ENCODE results near the gene NID2.
A peak's percentile ranks its signal among the peaks of the same experiment; 100 is the strongest.

Gene NID2

GRCh38 chr14:52108823-52109222 is 40.0 kb upstream of the NID2 start:
- H3K4me3 ChIP-seq (ENCODE audit: low read length): no peak overlapping the region
- no peak for DNase-seq (ENCODE audit: low read depth)
- no peak for TF ChIP-seq CTCF (conservative IDR thresholded peaks at IDR 0.05; ENCODE audit: low read length)

DNA sequence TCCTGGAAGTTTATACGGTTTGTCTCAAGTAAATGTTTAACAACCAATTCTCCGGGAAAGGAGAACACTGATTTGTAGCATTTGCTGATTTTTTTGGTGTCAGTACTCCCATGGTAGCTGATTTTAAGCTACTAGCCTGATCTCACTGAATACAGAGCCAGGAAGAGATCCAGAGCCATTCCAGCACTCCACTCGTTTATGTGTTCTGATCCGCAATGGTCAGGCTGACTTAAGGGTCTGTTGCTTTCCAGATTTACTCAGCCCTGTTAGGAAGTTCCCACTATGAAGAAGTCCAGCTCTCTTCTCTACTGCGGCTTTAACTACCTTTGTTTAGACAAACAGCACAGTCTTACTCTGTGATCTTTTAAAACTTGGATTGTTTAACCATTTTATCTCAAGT is 38.0 kb upstream of the NID2 start:
- no peak overlapping the region for H3K4me3 ChIP-seq (ENCODE audit: low read length)
- no peak for TF ChIP-seq CTCF (conservative IDR thresholded peaks at IDR 0.05; ENCODE audit: low read length)
- DNase-seq (ENCODE audit: low read depth): no peak

DNA sequence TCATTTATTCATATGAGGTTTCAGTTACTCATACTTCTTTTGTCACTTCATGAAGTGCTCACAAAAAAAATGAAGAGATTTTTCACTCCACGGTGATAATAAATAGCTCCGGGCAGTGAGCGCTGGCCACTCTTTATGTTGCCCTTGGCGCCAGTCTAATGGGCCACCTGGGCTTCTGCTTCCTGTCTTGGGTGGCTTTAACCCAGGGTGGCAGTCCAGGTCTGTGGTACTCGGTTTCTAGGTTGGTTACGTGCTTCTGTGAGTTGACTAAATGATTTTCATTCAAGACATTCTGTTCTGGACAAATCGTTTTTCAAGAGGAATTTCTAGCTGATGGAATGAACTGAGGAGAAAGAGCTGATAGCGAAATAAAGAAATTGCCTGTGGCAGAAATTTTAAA is 34.6 kb upstream of the NID2 start:
- DNase-seq (ENCODE audit: low read depth): no peak

DNA sequence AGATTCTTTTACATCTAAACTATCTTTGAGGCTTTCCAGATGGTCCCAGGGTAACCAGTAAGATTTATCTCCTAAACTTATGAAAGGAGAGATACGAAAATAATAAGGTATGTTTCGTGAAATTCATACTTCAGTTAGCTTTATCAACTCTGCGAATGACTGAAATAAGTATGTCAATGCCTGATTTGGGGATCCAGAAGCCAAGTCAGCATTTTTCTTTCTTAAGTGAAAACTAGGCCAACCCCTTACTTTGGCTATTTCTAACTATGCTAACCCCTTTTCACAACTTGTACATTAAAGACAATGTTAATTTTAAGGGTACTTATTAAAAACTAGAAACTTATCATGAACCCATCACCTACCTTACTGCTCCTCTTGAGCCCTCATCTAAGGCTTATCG is 26.9 kb upstream of the NID2 start:
- no peak for DNase-seq (ENCODE audit: low read depth)
- no peak overlapping the region for H3K4me3 ChIP-seq (ENCODE audit: low read length)
- TF ChIP-seq CTCF (conservative IDR thresholded peaks at IDR 0.05; ENCODE audit: low read length): no peak

More for the DNA sequence above, 34.6 kb upstream of the NID2 start:
- no peak overlapping the region for H3K4me3 ChIP-seq (ENCODE audit: low read length)
- TF ChIP-seq CTCF (conservative IDR thresholded peaks at IDR 0.05; ENCODE audit: low read length): no peak

DNA sequence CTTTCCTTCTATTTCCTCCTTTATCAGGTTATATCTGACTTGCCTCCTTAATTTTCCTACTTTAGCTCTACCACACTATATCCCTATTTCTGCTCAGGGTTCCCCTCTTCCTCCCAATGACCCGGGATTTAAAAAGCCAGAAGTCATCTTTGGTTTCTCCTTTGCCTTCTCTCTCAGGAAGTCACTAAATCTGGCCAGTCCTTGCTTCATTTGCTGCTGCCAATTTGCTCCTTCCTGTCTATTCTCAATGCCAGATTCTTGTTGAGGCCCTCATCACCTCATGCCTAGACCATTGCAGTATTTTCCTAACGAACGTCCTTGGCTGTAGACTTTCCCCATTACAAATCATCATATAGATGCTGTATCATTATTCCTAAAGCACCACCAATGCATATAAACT is 26.5 kb upstream of the NID2 start:
- DNase-seq (ENCODE audit: low read depth): no peak
- no peak for TF ChIP-seq CTCF (conservative IDR thresholded peaks at IDR 0.05; ENCODE audit: low read length)
- no peak overlapping the region for H3K4me3 ChIP-seq (ENCODE audit: low read length)

DNA sequence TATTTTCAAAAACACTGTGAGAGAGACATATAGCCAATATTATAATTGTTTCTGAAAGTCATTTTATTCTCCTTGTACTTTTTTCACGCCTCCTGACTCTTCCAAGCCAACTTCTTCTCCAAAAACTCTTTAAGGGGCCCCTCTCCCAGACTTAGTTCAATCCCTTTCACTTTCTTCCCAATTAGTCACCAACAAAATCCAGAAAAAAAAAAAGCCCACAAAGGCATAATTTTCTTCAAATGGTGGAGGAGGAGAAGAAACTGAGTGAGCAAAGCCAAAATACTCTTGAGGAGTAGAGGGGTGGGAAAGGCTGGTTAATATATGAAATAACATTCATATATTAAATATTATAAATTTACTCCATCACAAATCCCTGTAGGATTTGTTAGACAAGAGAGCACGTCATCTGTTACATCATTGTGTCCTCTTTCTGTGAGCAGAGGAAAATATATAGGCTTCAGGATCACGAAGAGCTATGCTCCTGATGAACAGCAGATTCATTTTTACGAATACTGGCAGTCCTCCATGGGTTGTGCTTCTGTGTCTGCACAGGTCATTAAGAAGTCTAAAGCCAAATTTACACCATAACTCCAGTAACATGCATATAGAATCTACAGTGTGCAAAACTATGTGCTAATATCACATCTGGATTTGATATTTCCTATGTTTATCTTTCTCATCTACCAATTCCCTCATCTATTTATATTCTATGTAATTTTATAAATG is 25.9 kb upstream of the NID2 start:
- no peak overlapping the region for H3K4me3 ChIP-seq (ENCODE audit: low read length)
- TF ChIP-seq CTCF (conservative IDR thresholded peaks at IDR 0.05; ENCODE audit: low read length): no peak
- no peak for DNase-seq (ENCODE audit: low read depth)

- peak; percentile 77 for DNase-seq (ENCODE audit: low read depth)
- TF ChIP-seq CTCF (conservative IDR thresholded peaks at IDR 0.05; ENCODE audit: low read length): no peak
- H3K4me3 ChIP-seq (ENCODE audit: low read length): no peak overlapping the region
These were observed 23.1 kb upstream of the NID2 start for GRCh38 chr14:52091928-52092327.

Measured in AG10803 (cell line).